ENCODE measurements around the gene SLC9A6. TPM values are rescaled to one million over a fixed set of nuclear protein-coding genes. Genes with fewer than 3 reads are reported as not detected.

Gene SLC9A6
- total RNA-seq, 1 experiment from 2014 or later, result 13.0 TPM

GRCh38 chrX:136015016-136015415 lies 29.8 kb downstream of the SLC9A6 start:
- Histone ChIP-seq H3K36me3 (ENCODE audit: insufficient read depth, low read length, poor library complexity, severe bottlenecking) (peaks cover 3% of the 10 kb centered on the region), H3K4me1 (ENCODE audit: insufficient read depth, low read length, poor library complexity, severe bottlenecking) (no peaks in the 10 kb centered on the region), H3K9me3 (ENCODE audit: low read depth, low read length, poor library complexity, severe bottlenecking) (no peaks in the 10 kb centered on the region), H3K4me3 (ENCODE audit: low read depth, low read length, poor library complexity, severe bottlenecking) (no peak overlapping the region), H3K27me3 (replicated peaks; ENCODE audit: insufficient read depth, low read depth, low read length, poor library complexity) (no peaks in the 10 kb centered on the region), H3K27ac (ENCODE audit: low read depth, low read length, poor library complexity, severe bottlenecking) (no peak overlapping the region)
- DNase-seq (ENCODE audit: low spot score), result no peak
- CTCF ChIA-PET, result no interaction called here
- POLR2A ChIA-PET (ENCODE audit: low non-redundant PET), result no interaction called here
- TF ChIP-seq CTCF (conservative IDR thresholded peaks at IDR 0.05; ENCODE audit: low read depth, low read length), result no peak
- TF ChIP-seq EZH2 (IDR thresholded peaks at IDR 0.05; ENCODE audit: borderline replicate concordance, low read depth, low read length, poor library complexity, severe bottlenecking), result no peak
- intact Hi-C loops (cut with micrococcal nuclease; ENCODE audit: unreplicated experiment), result no loop called here
- BruUV-seq (replicated peaks), result no TSS peak

- H3K27ac ChIP-seq (ENCODE audit: low read depth, low read length, poor library complexity, severe bottlenecking), result no peak overlapping the region
- DNase-seq (ENCODE audit: low spot score), result no peak
- no peaks in the 10 kb centered on the region for H3K27me3 ChIP-seq (replicated peaks; ENCODE audit: insufficient read depth, low read depth, low read length, poor library complexity)
- intact Hi-C loops (cut with micrococcal nuclease; ENCODE audit: unreplicated experiment), result no loop called here
- no TSS peak for BruUV-seq (replicated peaks)
- TF ChIP-seq CTCF (conservative IDR thresholded peaks at IDR 0.05; ENCODE audit: low read depth, low read length) (no peak), EZH2 (IDR thresholded peaks at IDR 0.05; ENCODE audit: borderline replicate concordance, low read depth, low read length, poor library complexity, severe bottlenecking) (no peak)
- ChIA-PET CTCF (no interaction called here), POLR2A (ENCODE audit: low non-redundant PET) (no interaction called here)
- no peak overlapping the region for H3K4me3 ChIP-seq (ENCODE audit: low read depth, low read length, poor library complexity, severe bottlenecking)
- no peaks in the 10 kb centered on the region for H3K36me3 ChIP-seq (ENCODE audit: insufficient read depth, low read length, poor library complexity, severe bottlenecking)
- no peaks in the 10 kb centered on the region for H3K9me3 ChIP-seq (ENCODE audit: low read depth, low read length, poor library complexity, severe bottlenecking)
- H3K4me1 ChIP-seq (ENCODE audit: insufficient read depth, low read length, poor library complexity, severe bottlenecking), result no peaks in the 10 kb centered on the region
These were observed 31.6 kb downstream of the SLC9A6 start for GRCh38 chrX:136016881-136017280.

- CTCF ChIA-PET, result no interaction called here
- no peak for DNase-seq (ENCODE audit: low spot score)
These were observed 34.0 kb downstream of the SLC9A6 start for GRCh38 chrX:136019226-136019625.

More at GRCh38 chrX:136019226-136019625, 34.0 kb downstream of the SLC9A6 start:
- POLR2A ChIA-PET (ENCODE audit: low non-redundant PET), result no interaction called here
- no peak overlapping the region for H3K4me3 ChIP-seq (ENCODE audit: low read depth, low read length, poor library complexity, severe bottlenecking)
- BruUV-seq (replicated peaks), result no TSS peak
- intact Hi-C loops (cut with micrococcal nuclease; ENCODE audit: unreplicated experiment), result no loop called here
- H3K36me3 ChIP-seq (ENCODE audit: insufficient read depth, low read length, poor library complexity, severe bottlenecking), result no peaks in the 10 kb centered on the region
- H3K27me3 ChIP-seq (replicated peaks; ENCODE audit: insufficient read depth, low read depth, low read length, poor library complexity), result no peaks in the 10 kb centered on the region
- no peak for TF ChIP-seq CTCF (conservative IDR thresholded peaks at IDR 0.05; ENCODE audit: low read depth, low read length)
- TF ChIP-seq EZH2 (IDR thresholded peaks at IDR 0.05; ENCODE audit: borderline replicate concordance, low read depth, low read length, poor library complexity, severe bottlenecking), result no peak
- H3K27ac ChIP-seq (ENCODE audit: low read depth, low read length, poor library complexity, severe bottlenecking), result no peak overlapping the region
- no peaks in the 10 kb centered on the region for H3K4me1 ChIP-seq (ENCODE audit: insufficient read depth, low read length, poor library complexity, severe bottlenecking)
- H3K9me3 ChIP-seq (ENCODE audit: low read depth, low read length, poor library complexity, severe bottlenecking), result no peaks in the 10 kb centered on the region

Data from A673 (cell line).